H1 (cell line): ENCODE measurements around the gene MEMO1. TPM values are rescaled to one million over a fixed set of nuclear protein-coding genes. Genes with fewer than 3 reads are reported as not detected.

Experiments
- CTCF ChIA-PET: fragments of 300-600 bp; sonication (Branson Sonifier 250); formaldehyde crosslinking; loops from one replicate; lab custom pipeline; 2021; ENCODE audit not compliant: partially characterized antibody; lab: Charles Lee
- POLR2A ChIA-PET: fragments of 300-600 bp; sonication (Branson Sonifier 250); formaldehyde crosslinking; loops from one replicate; lab custom pipeline; 2021; ENCODE audit warnings: inconsistent platforms; ENCODE audit not compliant: partially characterized antibody; lab: Charles Lee
- DNase-seq, 2 experiments: peaks; one replicate each; pipeline versions ENCODE4 v3.0.0 to v3.0.0-alpha.2; 2010 to 2022; ENCODE audit warnings: low spot score in 2 of 2, low read depth in 1 of 2, mixed read lengths in 1 of 2
- FAIRE-seq: peaks from 2 replicates; lab custom pipeline; 2011; peaks lifted over from hg19 to GRCh38; lab: Jason Lieb, UNC
- H2AFZ ChIP-seq: 2 replicates; pipeline ENCODE4 v1.8.1; 2012; ENCODE audit warnings: low read length, inconsistent platforms
- H2AK5ac ChIP-seq: 2 replicates; pipeline ENCODE4 v1.6.1; 2013; ENCODE audit warnings: low read depth, low read length
- H2BK120ac ChIP-seq: replicated peaks from 2 replicates; pipeline ENCODE3; 2013; ENCODE audit warnings: low read depth, low read length, inconsistent platforms
- H2BK12ac ChIP-seq: 2 replicates; pipeline ENCODE4 v1.6.1; 2013; ENCODE audit warnings: low read depth, low read length
- H2BK15ac ChIP-seq: 2 replicates; pipeline ENCODE4 v1.6.1; 2013; ENCODE audit warnings: low read length
- H2BK20ac ChIP-seq: 2 replicates; pipeline ENCODE4 v1.6.1; 2013; ENCODE audit warnings: low read length
- H2BK5ac ChIP-seq: 2 replicates; pipeline ENCODE4 v1.6.1; 2013; ENCODE audit warnings: low read depth, low read length
- H3K14ac ChIP-seq: 2 replicates; pipeline ENCODE4 v1.6.1; 2013; ENCODE audit warnings: inconsistent platforms; ENCODE audit not compliant: insufficient read length
- H3K18ac ChIP-seq: 2 replicates; pipeline ENCODE4 v1.6.1; 2013; ENCODE audit warnings: low read length; ENCODE audit errors: extremely low read depth
- H3K23ac ChIP-seq: 2 replicates; pipeline ENCODE4 v1.6.1; 2013; ENCODE audit warnings: inconsistent platforms; ENCODE audit not compliant: insufficient read length
- H3K23me2 ChIP-seq: 2 replicates; pipeline ENCODE4 v1.6.1; 2013; ENCODE audit warnings: low read depth, low read length
- H3K27ac ChIP-seq: 2 replicates; pipeline ENCODE4 v1.6.1; 2011; ENCODE audit warnings: low read depth, low read length, inconsistent platforms
- H3K27me3 ChIP-seq, 4 experiments: replicated peaks in 1 of 4; 1 replicate in 1 of 4; 2 replicates in 3 of 4; pipeline versions ENCODE4 v1.6.1 to v1.8.1; 2011 to 2013; ENCODE audit warnings: low read length in 3 of 4, mild to moderate bottlenecking in 3 of 4, inconsistent platforms in 2 of 4, mixed read lengths in 2 of 4, moderate library complexity in 1 of 4; ENCODE audit not compliant: control insufficient read depth in 3 of 4, insufficient read depth in 3 of 4; ENCODE audit errors: extremely low read depth in 1 of 4
- H3K36me3 ChIP-seq, 4 experiments: 2 replicates each; pipeline versions ENCODE4 v1.6.1 to v1.8.1; 2011 to 2013; ENCODE audit warnings: mild to moderate bottlenecking in 4 of 4, low read length in 3 of 4, moderate library complexity in 2 of 4, control low read depth in 1 of 4, inconsistent platforms in 1 of 4; ENCODE audit not compliant: insufficient read depth in 4 of 4, control insufficient read depth in 2 of 4
- H3K4ac ChIP-seq: replicated peaks from 2 replicates; pipeline ENCODE3; 2013; ENCODE audit warnings: low read length, low read depth, mixed read lengths, inconsistent platforms; ENCODE audit not compliant: insufficient read length
- H3K4me1 ChIP-seq, 4 experiments: replicated peaks in 1 of 4; 1 replicate in 1 of 4; 2 replicates in 3 of 4; pipeline versions ENCODE4 v1.6.1 to v1.8.1; 2011 to 2013; ENCODE audit warnings: low read length in 3 of 4, inconsistent platforms in 2 of 4, mixed read lengths in 1 of 4; ENCODE audit not compliant: insufficient read depth in 4 of 4, control insufficient read depth in 3 of 4
- H3K4me2 ChIP-seq, 2 experiments: 2 replicates each; pipeline versions ENCODE4 v1.6.1 to v1.8.1; 2011 to 2013; ENCODE audit warnings: low read depth in 2 of 2, low read length in 2 of 2, control low read depth in 1 of 2, inconsistent platforms in 1 of 2, mild to moderate bottlenecking in 1 of 2; ENCODE audit not compliant: insufficient read depth in 1 of 2
- H3K4me3 ChIP-seq, 4 experiments: fragments of 200-600, 300-600 bp in 1 of 4; sonication (generic), shearing (Covaris generic), sonication (Bioruptor Twin) in 1 of 4; 2 replicates each; pipeline versions ENCODE4 v1.5.1 to v1.8.1; 2011 to 2016; ENCODE audit warnings: low read length in 4 of 4, low read depth in 3 of 4, control low read depth in 2 of 4, inconsistent platforms in 2 of 4, mild to moderate bottlenecking in 2 of 4, mixed read lengths in 1 of 4, moderate library complexity in 1 of 4; ENCODE audit not compliant: insufficient read depth in 2 of 4; ENCODE audit errors: extremely low read depth in 1 of 4
- H3K56ac ChIP-seq: replicated peaks from 2 replicates; pipeline ENCODE3; 2013; ENCODE audit warnings: low read depth, mild to moderate bottlenecking, mixed read lengths, low read length, inconsistent platforms; ENCODE audit not compliant: insufficient read length
- H3K79me1 ChIP-seq: 2 replicates; pipeline ENCODE4 v1.6.1; 2013; ENCODE audit warnings: low read depth, low read length, control low read depth
- H3K79me2 ChIP-seq, 2 experiments: 2 replicates each; pipeline versions ENCODE4 v1.6.1 to v1.8.1; 2012 to 2013; ENCODE audit warnings: low read length in 2 of 2, mild to moderate bottlenecking in 2 of 2, inconsistent platforms in 1 of 2; ENCODE audit not compliant: insufficient read depth in 2 of 2, control insufficient read depth in 1 of 2
- H3K9ac ChIP-seq, 4 experiments: replicated peaks in 1 of 4; 1 replicate in 1 of 4; 2 replicates in 3 of 4; pipeline versions ENCODE4 v1.6.1 to v1.8.1; 2011 to 2013; ENCODE audit warnings: low read depth in 3 of 4, low read length in 3 of 4, control low read depth in 2 of 4, mild to moderate bottlenecking in 2 of 4, moderate library complexity in 2 of 4, inconsistent platforms in 1 of 4; ENCODE audit errors: extremely low read depth in 1 of 4
- H3K9me3 ChIP-seq, 2 experiments: 2 replicates each; pipeline versions ENCODE4 v1.6.1 to v1.8.1; 2012 to 2013; ENCODE audit warnings: mild to moderate bottlenecking in 2 of 2, moderate library complexity in 2 of 2, control low read depth in 1 of 2, inconsistent platforms in 1 of 2, low read depth in 1 of 2, low read length in 1 of 2, mixed read lengths in 1 of 2; ENCODE audit not compliant: insufficient read depth in 2 of 2
- H4K20me1 ChIP-seq, 2 experiments: replicated peaks in 1 of 2; 2 replicates each; pipeline versions ENCODE3 to v1.8.1; 2011 to 2013; ENCODE audit warnings: inconsistent platforms in 2 of 2, low read length in 2 of 2, mild to moderate bottlenecking in 1 of 2; ENCODE audit not compliant: insufficient read depth in 2 of 2, control insufficient read depth in 1 of 2
- H4K5ac ChIP-seq: 2 replicates; pipeline ENCODE4 v1.6.1; 2013; ENCODE audit warnings: low read length, low read depth, mixed read lengths, inconsistent platforms; ENCODE audit not compliant: insufficient read length
- H4K8ac ChIP-seq: 2 replicates; pipeline ENCODE4 v1.8.0; 2013; ENCODE audit warnings: mild to moderate bottlenecking, moderate library complexity, low read length, inconsistent platforms; ENCODE audit not compliant: insufficient read depth; ENCODE audit errors: extremely low read depth
- H4K91ac ChIP-seq: replicated peaks from 2 replicates; pipeline ENCODE3; 2013; ENCODE audit warnings: low read length, mixed read lengths, inconsistent platforms; ENCODE audit not compliant: insufficient read length
- ATF2 ChIP-seq: IDR thresholded peaks from 2 replicates; pipeline ENCODE4 v1.6.1; 2012; ENCODE audit warnings: low read length, inconsistent platforms
- BRCA1 ChIP-seq: IDR thresholded peaks from 2 replicates; pipeline ENCODE4 v1.6.1; 2012; ENCODE audit warnings: low read depth, low read length, improper control_type of control experiment
- CBX5 ChIP-seq: fragments of 300-800, 300-1000 bp; sonication (generic); IDR thresholded peaks from 2 replicates; pipeline ENCODE4 v1.7.1; 2016; ENCODE audit warnings: antibody characterized with exemption, low read length, low read depth
- CHD1 ChIP-seq: IDR thresholded peaks from 2 replicates; pipeline ENCODE4 v1.6.1; 2012; ENCODE audit warnings: low read depth, low read length, improper control_type of control experiment
- EGR1 ChIP-seq: IDR thresholded peaks from 2 replicates; pipeline ENCODE4 v1.6.1; 2011; ENCODE audit warnings: low read depth, low read length, borderline replicate concordance
- EZH2 ChIP-seq: fragments of 200-600 bp; sonication (generic); IDR thresholded peaks from 2 replicates; pipeline ENCODE4 v1.7.1; 2012; ENCODE audit warnings: low read depth, mild to moderate bottlenecking, moderate library complexity, low read length, inconsistent platforms; ENCODE audit not compliant: severe bottlenecking
- FOSL1 ChIP-seq: IDR thresholded peaks from 2 replicates; pipeline ENCODE4 v1.6.1; 2011; ENCODE audit warnings: mild to moderate bottlenecking, low read depth, low read length, moderate library complexity; ENCODE audit not compliant: insufficient read depth
- KDM4A ChIP-seq: IDR thresholded peaks from one replicate; pipeline ENCODE4 v1.7.1; 2012; ENCODE audit warnings: low read depth, mild to moderate bottlenecking, moderate library complexity, low read length, inconsistent platforms; ENCODE audit not compliant: severe bottlenecking
- NANOG ChIP-seq: IDR thresholded peaks from 2 replicates; pipeline ENCODE4 v1.6.1; 2011; ENCODE audit warnings: low read length, low read depth, mild to moderate bottlenecking, inconsistent platforms; ENCODE audit not compliant: insufficient read depth, poor library complexity, severe bottlenecking
- POLR2AphosphoS5 ChIP-seq: IDR thresholded peaks from 2 replicates; pipeline ENCODE4 v1.6.1; 2011; ENCODE audit warnings: low read depth, low read length
- RFX5 ChIP-seq: IDR thresholded peaks from 2 replicates; pipeline ENCODE4 v1.6.1; 2011; ENCODE audit warnings: low read depth, low read length, improper control_type of control experiment, borderline replicate concordance
- ZNF274 ChIP-seq: IDR thresholded peaks from 2 replicates; pipeline ENCODE4 v1.7.0; 2012; ENCODE audit warnings: low read length, borderline replicate concordance; ENCODE audit errors: extremely low read depth
- WGBS, 2 experiments: shearing (Covaris generic) in 1 of 2; methylation state at CpG; one replicate each; pipeline versions ENCODE4 v1.1.6 to v1.1.7; 2013 to 2015; ENCODE audit warnings: low lambda C conversion rate in 2 of 2, mixed read lengths in 2 of 2, inconsistent platforms in 1 of 2, low coverage in 1 of 2, missing lambda C conversion rate in 1 of 2; ENCODE audit not compliant: insufficient replicate concordance in 2 of 2, insufficient coverage in 1 of 2, insufficient read length in 1 of 2; ENCODE audit errors: extremely low coverage in 1 of 2, missing lambda C conversion rate in 1 of 2; 5-methylcytosine and 5-hydroxymethylcytosine counted together
- polyA plus RNA-seq, 7 experiments: library from polyadenylated mRNA; depleted of rRNA in 3 of 7; stranded (reverse) in 5 of 7; unstranded in 2 of 7; fragments of >200 nt in 5 of 7; fragments of 200-250 nt in 2 of 7; gene quantifications; 1 replicate in 5 of 7; 2 replicates in 1 of 7; 4 replicates in 1 of 7; pipeline versions ENCODE4 v1.2.1 to v1.2.3, GENCODE V29; 2011 to 2013; ENCODE audit warnings: missing spikeins in 2 of 7, mixed read lengths in 2 of 7
- total RNA-seq: library from RNA; stranded (reverse); fragmentation: NEBNext Ultra II Directional; extraction: Animal tissue kit (Norgen Biotek cat#: 25700); gene quantifications from 2 replicates; pipeline ENCODE4 v1.2.1, GENCODE V29; 2021

Gene MEMO1
- total and polyA plus RNA-seq, 2 of the 8 experiments (the other 6 are each of a cell fraction or from before 2014, with no cell fraction given), result 26.9 to 54.7 TPM

GRCh38 chr2:31992025-31992579 is 18.7 kb downstream of the MEMO1 start:
- no peaks in the 10 kb centered on the region for H3K4me1 ChIP-seq
- WGBS, 2 experiments, result 85% methylated on average over 3 of the region's 3 CpGs; no CpG with 5 or more reads in 1 of the 2 experiments
- no peak overlapping the region for H4K8ac ChIP-seq
- no peak overlapping the region for H3K18ac ChIP-seq
- H4K91ac ChIP-seq, result no peak overlapping the region
- no peak overlapping the region for H2AFZ ChIP-seq
- POLR2A ChIA-PET, result no interaction called here
- H3K4ac ChIP-seq, result no peak overlapping the region
- H3K27me3 ChIP-seq, result no peaks in the 10 kb centered on the region
- H2BK5ac ChIP-seq, result no peak overlapping the region
- FAIRE-seq (no peak), DNase-seq (no peak)
- H2BK20ac ChIP-seq, result no peak overlapping the region
- no peak overlapping the region for H4K5ac ChIP-seq
- H3K56ac ChIP-seq, result no peak overlapping the region
- H2BK120ac ChIP-seq, result no peak overlapping the region
- H3K9me3 ChIP-seq, result no peaks in the 10 kb centered on the region
- H4K20me1 ChIP-seq, result peaks cover 0 to 2% of the 10 kb centered on the region in 2 experiments
- no peak overlapping the region for H2BK15ac ChIP-seq
- H3K23ac ChIP-seq, result no peak overlapping the region
- no peak overlapping the region for H2AK5ac ChIP-seq
- peaks cover 2% of the 10 kb centered on the region; the same call in 1 of the 2 replicates for H3K79me1 ChIP-seq
- H3K23me2 ChIP-seq, result no peaks in the 10 kb centered on the region
- H3K27ac ChIP-seq, result no peak overlapping the region
- H3K4me3 ChIP-seq, result no peak overlapping the region
- no peak overlapping the region for H3K4me2 ChIP-seq
- H2BK12ac ChIP-seq, result no peak overlapping the region
- H3K79me2 ChIP-seq, result peaks cover 7 to 82% of the 10 kb centered on the region in 2 experiments; a peak in 3 of 4 replicates
- no peak overlapping the region for H3K14ac ChIP-seq
- no peaks in the 10 kb centered on the region for H3K36me3 ChIP-seq
- H3K9ac ChIP-seq, result no peak overlapping the region
- CTCF ChIA-PET, result no interaction called here
- TF ChIP-seq CHD1, result no peak
- TF ChIP-seq NANOG, result no peak
- no peak for TF ChIP-seq POLR2AphosphoS5
- no peak for TF ChIP-seq RFX5
- no peak for TF ChIP-seq ATF2
- TF ChIP-seq KDM4A, result no peak
- no peak for TF ChIP-seq EGR1
- no peak for TF ChIP-seq EZH2
- TF ChIP-seq CBX5, result no peak
- TF ChIP-seq FOSL1, result no peak
- TF ChIP-seq BRCA1, result no peak
- TF ChIP-seq ZNF274, result no peak
